NCI-H2227 (cell line): ENCODE results near the gene PCYOX1L.

ENCODE experiments used
- DNase-seq: peaks from one replicate; lab custom pipeline; 2025; ENCODE audit not compliant: unreplicated experiment; lab: John Stamatoyannopoulos, UW

The PCYOX1L gene

GRCh38 chr5:149418910-149419531 is 61.2 kb downstream of the PCYOX1L start:
- no peak for DNase-seq
